ENCODE measurements around the gene METTL4.
A peak's percentile ranks its signal among the peaks of the same experiment; 100 is the strongest.
"Not testable (repeated sequence)": the region's sequence is repeated elsewhere in the genome, so short reads cannot be mapped to it uniquely, and the experiment has no call there.

METTL4 gene

DNA sequence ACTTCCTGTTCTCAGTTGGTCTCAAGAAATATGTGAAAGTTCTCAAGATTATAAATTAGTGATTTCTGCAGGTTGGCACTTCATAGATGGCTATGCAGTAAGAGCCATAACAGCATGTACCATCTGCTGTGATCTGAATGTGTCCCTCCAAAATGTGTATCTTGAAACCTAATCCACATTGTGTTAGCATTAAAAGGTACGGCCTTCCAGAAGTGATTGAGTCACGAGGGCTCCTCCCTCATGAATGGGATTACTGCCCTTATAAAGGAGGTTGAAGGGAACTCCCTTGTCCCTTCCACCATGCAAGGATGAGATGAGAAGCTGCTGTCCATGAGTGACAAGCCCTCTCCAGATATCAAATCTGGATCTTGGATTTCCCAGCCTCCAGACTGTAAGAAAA lies 45.0 kb downstream of the METTL4 start:
- H3K4me3 ChIP-seq (ENCODE audit: low read length) = no peak overlapping the region
- TF ChIP-seq, protein P1, sequence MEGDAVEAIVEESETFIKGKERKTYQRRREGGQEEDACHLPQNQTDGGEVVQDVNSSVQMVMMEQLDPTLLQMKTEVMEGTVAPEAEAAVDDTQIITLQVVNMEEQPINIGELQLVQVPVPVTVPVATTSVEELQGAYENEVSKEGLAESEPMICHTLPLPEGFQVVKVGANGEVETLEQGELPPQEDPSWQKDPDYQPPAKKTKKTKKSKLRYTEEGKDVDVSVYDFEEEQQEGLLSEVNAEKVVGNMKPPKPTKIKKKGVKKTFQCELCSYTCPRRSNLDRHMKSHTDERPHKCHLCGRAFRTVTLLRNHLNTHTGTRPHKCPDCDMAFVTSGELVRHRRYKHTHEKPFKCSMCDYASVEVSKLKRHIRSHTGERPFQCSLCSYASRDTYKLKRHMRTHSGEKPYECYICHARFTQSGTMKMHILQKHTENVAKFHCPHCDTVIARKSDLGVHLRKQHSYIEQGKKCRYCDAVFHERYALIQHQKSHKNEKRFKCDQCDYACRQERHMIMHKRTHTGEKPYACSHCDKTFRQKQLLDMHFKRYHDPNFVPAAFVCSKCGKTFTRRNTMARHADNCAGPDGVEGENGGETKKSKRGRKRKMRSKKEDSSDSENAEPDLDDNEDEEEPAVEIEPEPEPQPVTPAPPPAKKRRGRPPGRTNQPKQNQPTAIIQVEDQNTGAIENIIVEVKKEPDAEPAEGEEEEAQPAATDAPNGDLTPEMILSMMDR (conservative IDR thresholded peaks at IDR 0.05; ENCODE audit: low read length) = no peak
- no peak for DNase-seq (ENCODE audit: low read depth)

DNA sequence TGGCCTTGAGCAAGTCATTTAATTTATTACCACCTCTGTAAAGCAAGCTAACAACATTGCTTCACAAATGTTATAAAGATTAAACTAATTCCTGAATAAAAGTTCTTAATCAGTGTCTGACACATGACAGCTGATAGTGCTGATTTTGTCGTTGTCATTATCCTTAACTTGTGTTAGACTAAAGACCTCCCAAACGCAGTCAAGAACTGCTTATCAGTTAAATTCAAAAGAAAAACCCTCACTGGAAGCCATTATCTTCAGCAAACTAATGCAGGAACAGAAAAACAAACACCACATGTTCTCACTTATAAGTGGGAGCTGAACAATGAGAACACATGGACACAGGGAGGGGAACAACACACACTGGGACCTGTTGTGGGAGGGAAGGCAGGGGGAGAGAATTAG lies 46.5 kb downstream of the METTL4 start:
- not testable (repeated sequence) for H3K4me3 ChIP-seq (ENCODE audit: low read length); DNase-seq (ENCODE audit: low read depth)

DNA sequence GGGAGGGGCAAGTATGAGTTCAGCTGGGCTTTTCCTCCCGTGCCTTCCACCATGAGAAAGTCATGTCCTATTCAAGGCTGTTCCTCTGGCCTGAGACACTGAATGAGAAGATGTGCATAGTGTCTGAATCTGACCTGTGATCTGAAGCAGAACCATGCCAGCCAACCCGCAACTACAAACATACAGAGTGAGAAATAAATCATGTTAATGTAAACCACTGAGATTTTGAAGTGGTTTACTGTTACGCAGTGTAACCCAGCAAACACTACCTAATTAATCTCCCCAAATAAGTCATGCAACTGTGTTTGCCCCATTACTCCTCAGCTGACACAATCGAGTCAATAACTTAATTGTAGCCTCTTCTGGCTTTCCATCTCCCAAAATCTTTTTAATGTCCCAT lies 49.2 kb downstream of the METTL4 start:
- DNase-seq (ENCODE audit: low read depth) = no peak
- TF ChIP-seq, protein P1 (conservative IDR thresholded peaks at IDR 0.05; ENCODE audit: low read length) = no peak
- H3K4me3 ChIP-seq (ENCODE audit: low read length) = no peak overlapping the region

DNA sequence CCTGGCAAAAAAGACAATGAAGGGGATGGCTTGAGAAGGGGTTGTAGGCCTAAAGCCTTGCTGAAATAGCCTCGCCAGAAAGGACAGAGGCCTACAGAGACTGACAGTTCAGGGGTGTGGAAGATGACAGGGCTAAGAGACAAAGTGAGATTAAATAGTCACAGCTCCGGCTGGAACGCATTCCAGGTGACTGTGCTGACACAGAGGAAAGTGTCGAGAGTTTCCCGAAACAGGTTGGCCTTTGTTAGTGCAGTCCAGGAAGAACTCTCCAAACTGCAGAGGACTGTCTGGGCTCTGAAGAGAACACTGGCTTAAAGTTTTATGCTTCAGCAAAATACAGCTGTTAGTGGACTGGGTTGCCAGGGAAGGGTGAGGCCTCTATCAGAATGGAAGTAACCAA lies 52.8 kb downstream of the METTL4 start:
- no peak overlapping the region for H3K4me3 ChIP-seq (ENCODE audit: low read length)
- TF ChIP-seq, protein P1 (conservative IDR thresholded peaks at IDR 0.05; ENCODE audit: low read length) = no peak
- DNase-seq (ENCODE audit: low read depth) = no peak

DNA sequence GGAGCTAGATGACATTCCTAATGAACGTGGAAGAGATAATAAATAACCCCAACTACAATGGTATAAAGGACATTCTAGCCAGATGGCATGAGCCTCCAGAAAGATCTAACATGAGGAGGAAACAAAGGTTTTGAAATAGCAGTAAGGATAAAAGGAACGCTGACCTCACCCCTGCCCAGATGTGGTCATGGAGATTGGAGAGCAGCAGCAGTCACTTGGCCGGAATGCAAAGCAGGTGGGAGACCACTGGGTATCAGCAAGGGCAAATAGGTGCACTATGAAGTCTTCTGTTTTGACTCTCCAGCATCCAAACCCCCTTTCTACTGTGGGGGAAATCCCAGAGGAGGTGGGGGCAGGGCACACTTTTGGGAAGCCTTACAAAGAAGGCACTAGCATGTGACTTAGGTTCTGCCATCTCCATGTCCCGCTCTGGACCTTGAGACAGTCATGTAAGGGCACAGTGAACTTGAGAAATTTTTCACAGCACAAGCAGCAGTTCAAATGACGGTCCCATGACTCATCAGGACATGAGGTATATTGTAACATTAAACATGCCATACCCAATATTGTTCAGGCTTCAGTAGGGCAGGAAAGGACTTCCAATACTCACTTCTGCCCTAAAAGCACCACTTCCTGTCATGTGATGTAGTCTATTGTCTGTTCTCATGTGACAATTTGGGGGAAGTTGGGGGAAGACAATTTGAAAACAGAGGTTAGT lies 55.2 kb downstream of the METTL4 start:
- DNase-seq (ENCODE audit: low read depth) = peak; percentile 90
- H3K4me3 ChIP-seq (ENCODE audit: low read length) = no peak overlapping the region
- TF ChIP-seq, protein P1 (conservative IDR thresholded peaks at IDR 0.05; ENCODE audit: low read length) = no peak

DNA sequence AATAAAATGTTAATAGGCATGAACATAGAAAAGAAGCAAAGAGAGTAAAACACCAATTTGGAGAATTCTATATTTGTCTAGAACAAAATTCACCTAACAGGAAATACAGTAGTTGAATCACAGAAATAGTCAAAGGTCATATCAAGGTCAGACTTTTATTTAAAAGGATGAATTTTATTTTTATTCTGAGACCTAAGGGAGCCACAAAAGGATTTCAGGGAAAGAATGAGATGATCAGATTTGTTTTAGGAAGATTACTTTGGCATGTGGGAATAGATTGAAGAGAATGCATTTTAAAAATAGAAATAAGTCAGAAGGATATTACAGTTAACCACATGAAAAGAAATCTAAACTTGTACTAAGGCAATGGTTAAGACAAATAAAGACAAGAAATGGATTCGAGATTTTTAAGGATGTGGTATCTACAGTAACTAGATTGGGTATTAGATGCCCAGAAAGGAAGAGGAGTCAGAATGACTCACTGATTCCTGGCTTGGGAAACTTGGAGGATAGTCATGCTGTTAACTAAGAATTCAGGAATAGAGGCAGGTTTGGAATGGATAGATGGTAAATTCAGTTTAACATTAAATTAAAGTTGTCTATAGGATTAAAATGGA lies 56.0 kb downstream of the METTL4 start:
- DNase-seq (ENCODE audit: low read depth) = peak; percentile 85

DNA sequence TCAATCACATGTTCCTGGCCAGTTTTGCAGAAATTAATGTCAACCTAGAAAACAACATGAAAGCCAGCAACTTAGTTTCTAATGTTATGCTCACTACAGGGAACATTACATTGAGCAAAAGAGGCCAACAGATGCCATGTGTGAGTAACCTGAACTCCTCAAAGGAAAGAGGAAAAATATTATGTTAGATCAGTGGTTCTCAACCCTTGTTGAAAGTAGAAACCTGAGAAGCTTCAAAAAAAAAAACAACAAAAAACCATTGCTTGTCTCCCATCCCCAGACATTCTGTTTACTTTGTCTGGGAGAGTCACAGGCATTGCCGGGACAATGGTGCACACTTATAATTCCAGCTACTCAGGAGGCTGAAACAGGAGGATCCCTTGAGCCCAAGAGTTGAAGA lies 57.7 kb downstream of the METTL4 start:
- no peak for DNase-seq (ENCODE audit: low read depth)
- no peak overlapping the region for H3K4me3 ChIP-seq (ENCODE audit: low read length)
- TF ChIP-seq, protein P1 (conservative IDR thresholded peaks at IDR 0.05; ENCODE audit: low read length) = no peak

More for the DNA sequence above, 56.0 kb downstream of the METTL4 start:
- H3K4me3 ChIP-seq (ENCODE audit: low read length) = no peak overlapping the region
- TF ChIP-seq, protein P1 (conservative IDR thresholded peaks at IDR 0.05; ENCODE audit: low read length) = no peak
